Inflammatory macrophage (primary cell): ENCODE measurements around the gene TNS3.

Source experiments
- DNase-seq, 2 donors: peaks; one replicate each; pipeline ENCODE4 v3.0.0-alpha.2; 2020 to 2022

TNS3 gene

GRCh38 chr7:47358944-47359588 is 222.8 kb downstream of the TNS3 start:
- no peak for DNase-seq

GRCh38 chr7:47358357-47358756 is 223.6 kb downstream of the TNS3 start:
- DNase-seq = no peak

- DNase-seq = no peak
Observed at GRCh38 chr7:47357863-47358262, 224.0 kb downstream of the TNS3 start.

GRCh38 chr7:47357361-47357760 is 224.6 kb downstream of the TNS3 start:
- no peak for DNase-seq

DNA sequence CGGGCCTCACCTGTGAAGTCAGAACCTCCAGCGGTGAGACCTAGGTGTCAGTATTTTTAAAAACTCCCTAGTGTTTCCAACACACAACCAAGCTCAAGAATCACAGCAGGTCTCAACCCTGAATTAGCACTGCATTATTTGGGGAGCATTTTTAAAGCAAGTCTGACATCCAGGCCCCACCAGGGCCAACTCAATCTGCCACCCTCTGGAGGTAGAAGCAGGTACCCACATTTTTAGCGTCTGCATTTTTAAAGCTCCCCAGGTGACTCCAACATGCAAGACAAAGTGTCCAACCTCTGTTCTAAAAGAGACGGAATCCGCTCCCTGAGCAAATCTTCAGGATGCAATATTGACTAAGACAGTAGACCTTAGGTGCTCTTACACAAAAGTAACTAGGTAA is 225.7 kb downstream of the TNS3 start:
- DNase-seq = no peak

- DNase-seq = no peak
Observed at GRCh38 chr7:47355684-47356083, 226.2 kb downstream of the TNS3 start.

GRCh38 chr7:47354831-47355541 is 226.9 kb downstream of the TNS3 start:
- DNase-seq = no peak

GRCh38 chr7:47354071-47354470 is 227.8 kb downstream of the TNS3 start:
- no peak for DNase-seq

- no peak for DNase-seq
Observed at GRCh38 chr7:47352394-47352968, 229.4 kb downstream of the TNS3 start.

DNA sequence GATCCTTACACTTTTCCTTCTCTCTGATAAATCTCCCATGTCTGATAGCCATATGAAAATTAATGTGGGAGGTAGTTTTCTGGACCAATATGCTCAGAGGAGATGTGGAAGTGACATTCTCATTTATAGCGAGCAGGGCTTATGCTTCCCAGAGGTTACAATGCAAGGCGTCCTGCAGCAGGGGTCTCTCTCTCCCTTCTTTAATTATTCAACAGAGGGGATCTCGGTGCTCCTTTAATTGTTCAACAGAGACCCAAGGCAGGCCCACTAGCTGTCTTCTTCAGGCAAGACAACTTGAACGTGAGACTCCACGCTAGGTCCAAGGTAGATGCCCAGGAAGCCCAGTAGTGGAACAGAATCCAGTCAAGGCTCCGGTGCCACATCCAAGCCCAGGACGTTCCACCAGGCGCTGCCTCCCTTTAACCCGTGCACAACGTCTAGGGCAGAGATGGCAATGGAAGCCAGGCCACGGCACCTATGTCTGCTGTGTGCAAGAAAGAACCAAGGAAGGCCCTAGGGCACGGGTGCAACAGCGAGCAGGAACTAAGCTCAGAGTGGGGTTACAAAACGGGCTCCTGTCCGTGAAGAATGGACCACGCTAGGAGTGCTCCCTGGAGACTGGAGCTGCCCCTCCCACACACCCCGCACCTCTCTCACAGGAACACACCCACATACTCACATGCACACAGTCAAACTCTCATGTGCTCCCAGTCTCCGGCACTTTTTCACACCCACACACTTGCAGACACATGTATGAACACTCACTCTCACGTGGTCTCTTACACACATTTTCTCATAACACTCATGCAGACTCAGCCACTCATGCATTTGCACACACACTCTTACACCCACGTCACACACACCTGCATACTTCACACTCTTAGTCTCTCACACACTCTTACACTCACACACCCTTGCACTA is 230.4 kb downstream of the TNS3 start:
- DNase-seq = peak in 1 of 2 donors; percentile 24

GRCh38 chr7:47350425-47350824 is 231.5 kb downstream of the TNS3 start:
- DNase-seq = no peak

GRCh38 chr7:47349401-47349800 is 232.5 kb downstream of the TNS3 start:
- no peak for DNase-seq

- no peak for DNase-seq
Observed at GRCh38 chr7:47347816-47348385, 234.0 kb downstream of the TNS3 start.

DNA sequence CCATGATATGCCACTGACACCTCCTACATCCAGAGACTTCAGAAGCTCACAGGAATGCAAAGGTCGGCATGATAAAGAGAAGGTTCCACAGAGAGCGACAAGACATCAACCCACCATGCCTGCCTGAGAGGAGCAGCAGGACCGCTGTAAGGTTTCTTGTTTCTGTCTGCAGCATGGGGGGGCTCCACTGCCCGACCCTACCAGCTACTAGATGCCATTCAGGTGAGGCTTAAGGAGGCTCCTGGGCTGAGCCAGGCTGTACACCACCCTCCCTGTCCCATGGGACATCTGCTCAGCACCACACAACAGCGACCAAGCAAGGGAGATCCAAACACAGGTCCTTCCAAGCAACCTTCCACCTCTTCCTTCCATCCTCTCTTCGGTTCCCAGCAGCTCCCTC is 234.6 kb downstream of the TNS3 start:
- no peak for DNase-seq

DNA sequence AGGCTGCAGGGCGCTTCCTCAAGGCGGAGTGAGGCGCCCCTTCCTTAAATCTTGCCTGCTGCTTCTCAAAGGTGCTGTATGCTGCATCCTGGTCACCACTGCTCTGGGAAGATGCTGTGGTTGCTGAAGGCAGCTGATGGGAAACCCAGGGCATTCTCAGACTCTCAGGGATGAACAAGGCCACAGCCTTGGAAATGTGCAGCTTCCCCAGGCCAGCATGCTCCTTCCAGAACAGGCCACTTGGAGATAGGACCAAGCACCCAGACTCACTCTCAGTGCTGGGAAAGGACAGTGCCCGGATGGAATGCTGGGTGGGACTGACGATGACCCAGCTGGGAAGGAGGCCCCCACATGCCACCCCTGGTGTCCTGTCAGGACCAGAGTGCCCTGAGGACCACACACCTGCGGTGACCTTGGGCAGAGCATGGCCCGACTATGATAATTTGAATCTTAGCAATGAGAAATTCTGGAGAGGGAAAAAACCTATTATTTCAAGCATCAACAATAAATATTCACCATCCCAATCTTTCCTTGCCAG is 235.5 kb downstream of the TNS3 start:
- no peak for DNase-seq

- DNase-seq = no peak
Observed at GRCh38 chr7:47345857-47346298, 236.0 kb downstream of the TNS3 start.

- no peak for DNase-seq
Observed at GRCh38 chr7:47344171-47344955, 237.5 kb downstream of the TNS3 start.

- no peak for DNase-seq
Observed at GRCh38 chr7:47343061-47343455, 238.9 kb downstream of the TNS3 start.

- no peak for DNase-seq
Observed at GRCh38 chr7:47342296-47343060, 239.4 kb downstream of the TNS3 start.

- no peak for DNase-seq
Observed at GRCh38 chr7:47340517-47340916, 241.4 kb downstream of the TNS3 start.

DNA sequence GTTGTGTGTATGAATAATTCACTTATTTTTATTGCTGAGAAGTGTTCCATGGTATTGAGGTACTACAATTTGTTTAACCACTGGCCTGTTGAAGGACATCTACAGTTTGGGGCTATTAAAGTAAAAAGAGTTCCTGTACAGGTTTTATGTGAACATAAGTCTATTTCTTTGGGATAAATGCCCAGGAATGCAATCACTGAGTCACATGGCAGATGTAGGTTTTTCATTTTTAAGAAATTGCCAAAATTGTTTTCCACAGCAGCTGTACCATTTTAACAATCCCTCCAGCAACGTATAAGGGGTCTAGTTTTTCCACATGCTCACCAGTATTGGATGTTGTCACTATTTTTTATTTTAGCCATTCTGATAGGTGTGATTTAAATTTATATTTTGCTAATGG is 243.9 kb downstream of the TNS3 start:
- no peak for DNase-seq
